Prostate gland (tissue), 2 donors: ENCODE measurements around the gene ZFP91. TPM values are rescaled to one million over a fixed set of nuclear protein-coding genes. Genes with fewer than 3 reads are reported as not detected.

ENCODE experiments used
- DNase-seq: peaks from one replicate; pipeline ENCODE4 v3.0.0-alpha.2; 2019; ENCODE audit warnings: low spot score
- H3K27ac ChIP-seq, 2 donors: fragments of 200-600 bp; sonication (generic); 2 replicates each; pipeline ENCODE4 v1.5.1; 2017 to 2019
- H3K27me3 ChIP-seq: fragments of 200-600 bp; sonication (generic); replicated peaks from 2 replicates; pipeline ENCODE4 v1.5.1; 2019; ENCODE audit not compliant: insufficient read depth
- H3K36me3 ChIP-seq, 2 donors: fragments of 200-600 bp; sonication (generic); 1 replicate in 1 of 2; 2 replicates in 1 of 2; pipeline versions ENCODE4 v1.5.1 to v1.8.1; 2017 to 2019
- H3K4me1 ChIP-seq: fragments of 200-600 bp; sonication (generic); replicated peaks from 2 replicates; pipeline ENCODE4 v1.5.1; 2019
- H3K4me3 ChIP-seq, 2 donors: fragments of 200-600 bp; sonication (generic); 2 replicates each; pipeline ENCODE4 v1.5.1; 2017 to 2019
- H3K9me3 ChIP-seq: fragments of 200-600 bp; sonication (generic); 2 replicates; pipeline ENCODE4 v1.5.1; 2017
- CTCF ChIP-seq, 4 experiments: fragments of 200-600 bp in 2 of 4; fragments of 450-650 bp in 2 of 4; sonication (generic) in 2 of 4; IDR thresholded peaks; 1 replicate in 3 of 4; 2 replicates in 1 of 4; pipeline ENCODE4 v1.5.1; 2016 to 2019; ENCODE audit warnings: antibody characterized with exemption in 4 of 4, mild to moderate bottlenecking in 2 of 4, moderate library complexity in 2 of 4
- POLR2A ChIP-seq: fragments of 450-650 bp; IDR thresholded peaks from one replicate; pipeline ENCODE4 v1.6.1; 2016; ENCODE audit warnings: antibody characterized with exemption, mild to moderate bottlenecking
- POLR2AphosphoS5 ChIP-seq: sonication (generic); formaldehyde crosslinking; IDR thresholded peaks from one replicate; pipeline ENCODE4 v1.6.1; 2017; ENCODE audit warnings: antibody characterized with exemption
- WGBS: methylation state at CpG from one replicate; pipeline ENCODE4 v1.1.5; 2018; 5-methylcytosine and 5-hydroxymethylcytosine counted together
- intact Hi-C: fragments of 100-400 bp; cut with DNase I; formaldehyde crosslinking; loops from one replicate; pipeline ENCODE4 v1.14.2; 2022
- total RNA-seq, 2 donors: library from RNA; depleted of rRNA; stranded (reverse); fragments of >200 nt; gene quantifications; one replicate each; pipeline ENCODE4 v1.1.0, GENCODE V29; 2016

ZFP91 gene
- 10 to 100 TPM; 34.0 to 70.7 TPM for total RNA-seq

- Histone ChIP-seq H3K36me3 (no peaks in the 10 kb centered on the region), H3K9me3 (no peaks in the 10 kb centered on the region), H3K27ac (peak within 1 kb of the TSS; percentile 100), H3K4me3 (peak within 1 kb of the TSS; percentile 98), H3K4me1 (peaks cover 3% of the 10 kb centered on the region), H3K27me3 (no peaks in the 10 kb centered on the region)
- intact Hi-C loops, result loop anchor here (5.0 to 10.0 kb wide), 2 partner anchors 564 to 1254 kb away; partner anchors contain the start of genes FAM111A and TNKS1BP1
- peak; percentile 98 for DNase-seq
- TF ChIP-seq POLR2AphosphoS5, result no peak
- TF ChIP-seq POLR2A, result peak; percentile 66
- peak in 1 of 4 experiments; percentile 4 for TF ChIP-seq CTCF (IDR thresholded peaks at IDR 0.05)
- under 1% methylated on average over 45 of the region's 51 CpGs for WGBS
Measured at GRCh38 chr11:58578635-58579191, at the start of gene ZFP91. ZFP91 (plus strand) TSS chr11:58579063; CDS start chr11:58579282, 219 bp downstream.

GRCh38 chr11:58530236-58530635 is 48.6 kb upstream of the ZFP91 start:
- Histone ChIP-seq H3K4me3 (no peak overlapping the region), H3K27me3 (no peaks in the 10 kb centered on the region), H3K4me1 (no peaks in the 10 kb centered on the region), H3K36me3 (no peaks in the 10 kb centered on the region), H3K27ac (no peak overlapping the region), H3K9me3 (no peaks in the 10 kb centered on the region)
- intact Hi-C loops, result no loop called here
- DNase-seq, result no peak
- TF ChIP-seq POLR2AphosphoS5, result no peak
- no peak for TF ChIP-seq POLR2A
- 82% methylated on average over 3 of the region's 3 CpGs for WGBS

- Histone ChIP-seq H3K36me3 (no peaks in the 10 kb centered on the region), H3K27ac (no peak overlapping the region), H3K4me1 (no peaks in the 10 kb centered on the region), H3K9me3 (no peaks in the 10 kb centered on the region), H3K27me3 (no peaks in the 10 kb centered on the region), H3K4me3 (no peak overlapping the region)
- no peak for DNase-seq
- intact Hi-C loops, result no loop called here
- TF ChIP-seq POLR2AphosphoS5, result no peak
- no peak for TF ChIP-seq CTCF (IDR thresholded peaks at IDR 0.05)
- no peak for TF ChIP-seq POLR2A
- WGBS, result 96% methylated on average over 24 of the region's 25 CpGs
Measured at GRCh38 chr11:58531865-58532341, 47.0 kb upstream of the ZFP91 start.

- WGBS, result 100% methylated on average over 1 of the region's 1 CpG
- Histone ChIP-seq H3K9me3 (no peaks in the 10 kb centered on the region), H3K27me3 (no peaks in the 10 kb centered on the region), H3K36me3 (peaks cover 5 to 8% of the 10 kb centered on the region in 2 donors), H3K27ac (no peak overlapping the region), H3K4me1 (no peaks in the 10 kb centered on the region), H3K4me3 (no peak overlapping the region)
- DNase-seq, result no peak
- intact Hi-C loops, result no loop called here
- TF ChIP-seq POLR2A, result no peak
- no peak for TF ChIP-seq CTCF (IDR thresholded peaks at IDR 0.05)
- no peak for TF ChIP-seq POLR2AphosphoS5
Measured at GRCh38 chr11:58546841-58547240, 32.0 kb upstream of the ZFP91 start.

- no peaks in the 10 kb centered on the region for H3K4me1 ChIP-seq
- 94% methylated on average over 7 of the region's 7 CpGs for WGBS
- H3K36me3 ChIP-seq, result peaks cover 5 to 15% of the 10 kb centered on the region in 2 donors
- H3K4me3 ChIP-seq, result no peak overlapping the region
- no peaks in the 10 kb centered on the region for H3K9me3 ChIP-seq
- no peak for TF ChIP-seq CTCF (IDR thresholded peaks at IDR 0.05)
- no peak for TF ChIP-seq POLR2A
- no peak for TF ChIP-seq POLR2AphosphoS5
- no peaks in the 10 kb centered on the region for H3K27me3 ChIP-seq
- no peak for DNase-seq
- H3K27ac ChIP-seq, result no peak overlapping the region
- intact Hi-C loops, result no loop called here
Measured at GRCh38 chr11:58549644-58550043, 29.2 kb upstream of the ZFP91 start.
